Measurements from ENCODE around the gene MEGF9.
"Not testable (repeated sequence)": the region's sequence is repeated elsewhere in the genome, so short reads cannot be mapped to it uniquely, and the experiment has no call there.

Gene MEGF9

GRCh38 chr9:120714088-120714845, at the start of gene MEGF9:
TSS of gene MEGF9 (minus strand) at chr9:120714470. CDS start at chr9:120714358, 112 bp downstream.
- peak; percentile 98 for DNase-seq

- DNase-seq, result peak; percentile 7
Observed at GRCh38 chr9:120761006-120761405, 46.7 kb upstream of the MEGF9 start.

- DNase-seq, result no peak
Observed at GRCh38 chr9:120759755-120760400, 45.6 kb upstream of the MEGF9 start.

GRCh38 chr9:120758544-120758943, 44.3 kb upstream of the MEGF9 start:
- no peak for DNase-seq

GRCh38 chr9:120757026-120757913, 43.0 kb upstream of the MEGF9 start:
- no peak for DNase-seq

- no peak for DNase-seq
Observed at GRCh38 chr9:120756531-120756930, 42.3 kb upstream of the MEGF9 start.

- DNase-seq, result peak; percentile 54
Observed at GRCh38 chr9:120755810-120756434, 41.7 kb upstream of the MEGF9 start.

- no peak for DNase-seq
Observed at GRCh38 chr9:120755044-120755443, 40.8 kb upstream of the MEGF9 start.

GRCh38 chr9:120750421-120750820, 36.2 kb upstream of the MEGF9 start:
- no peak for DNase-seq

GRCh38 chr9:120746366-120746765, 32.1 kb upstream of the MEGF9 start:
- not testable (repeated sequence) for DNase-seq

- no peak for DNase-seq
Observed at GRCh38 chr9:120745278-120745677, 31.0 kb upstream of the MEGF9 start.

- DNase-seq, result peak; percentile 29
Observed at GRCh38 chr9:120742951-120743416, 28.7 kb upstream of the MEGF9 start.

- no peak for DNase-seq
Observed at GRCh38 chr9:120741701-120742100, 27.4 kb upstream of the MEGF9 start.

GRCh38 chr9:120741191-120741590, 26.9 kb upstream of the MEGF9 start:
- no peak for DNase-seq

- no peak for DNase-seq
Observed at GRCh38 chr9:120740132-120740531, 25.9 kb upstream of the MEGF9 start.

GRCh38 chr9:120737416-120738165, 23.3 kb upstream of the MEGF9 start:
- DNase-seq, result no peak

GRCh38 chr9:120736881-120737280, 22.6 kb upstream of the MEGF9 start:
- DNase-seq, result no peak

- no peak for DNase-seq
Observed at GRCh38 chr9:120735415-120736126, 21.3 kb upstream of the MEGF9 start.

GRCh38 chr9:120734607-120735410, 20.5 kb upstream of the MEGF9 start:
- no peak for DNase-seq

GRCh38 chr9:120733190-120733589, 18.9 kb upstream of the MEGF9 start:
- no peak for DNase-seq

All from fibroblast of upper back skin (primary cell).